HTR-8/SVneo (cell line): ENCODE data around the gene DOCK3.
"Not testable (repeated sequence)": the region's sequence is repeated elsewhere in the genome, so short reads cannot be mapped to it uniquely, and the experiment has no call there.

Experiments
- DNase-seq: peaks from one replicate; pipeline ENCODE4 v3.0.0; 2011; ENCODE audit warnings: low spot score, mixed read lengths; ENCODE audit not compliant: insufficient read length
- FAIRE-seq: peaks from 2 replicates; lab custom pipeline; 2011; peaks lifted over from hg19 to GRCh38; lab: Jason Lieb, UNC

The DOCK3 gene

DNA sequence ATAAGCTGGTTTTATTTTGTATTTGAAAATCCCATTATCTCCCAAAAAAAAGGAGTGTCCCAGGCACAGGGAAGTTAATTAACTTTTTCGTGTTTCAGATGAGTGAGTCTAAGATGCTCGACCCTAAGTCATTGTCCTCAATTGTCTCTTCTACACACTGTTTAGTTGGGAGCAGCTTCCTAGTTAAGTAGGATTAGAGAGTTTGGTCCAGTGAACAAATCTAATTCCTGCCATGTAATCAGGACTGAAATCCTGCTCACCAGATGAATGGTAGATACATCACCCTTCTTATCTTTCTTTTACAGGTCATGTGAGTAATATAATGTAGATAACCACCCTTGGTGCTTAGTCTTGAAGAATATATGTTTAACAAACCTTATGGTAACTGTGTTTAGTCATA, 481.4 kb downstream of the DOCK3 start:
- DNase-seq (no peak), FAIRE-seq (no peak)

DNA sequence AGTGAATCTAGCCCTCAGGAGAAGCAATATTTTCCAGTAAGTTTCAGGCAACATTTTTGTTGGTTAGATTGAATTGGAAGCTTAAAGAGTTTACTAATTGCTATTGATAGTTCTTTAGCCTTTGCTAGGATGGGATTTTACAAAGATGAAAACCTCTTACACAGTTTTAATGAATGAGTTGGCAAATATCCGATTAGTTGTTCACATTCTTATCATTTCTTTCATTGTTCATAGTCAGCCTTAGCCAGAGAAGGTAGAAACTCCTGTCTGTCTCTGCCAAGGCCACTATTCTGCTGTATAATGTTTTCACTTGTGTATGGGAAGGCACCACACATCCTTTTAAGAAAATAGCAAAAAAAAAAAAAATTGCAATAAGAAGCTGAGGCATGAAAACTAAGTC, 488.3 kb downstream of the DOCK3 start:
- FAIRE-seq, result no peak
- no peak for DNase-seq

DNA sequence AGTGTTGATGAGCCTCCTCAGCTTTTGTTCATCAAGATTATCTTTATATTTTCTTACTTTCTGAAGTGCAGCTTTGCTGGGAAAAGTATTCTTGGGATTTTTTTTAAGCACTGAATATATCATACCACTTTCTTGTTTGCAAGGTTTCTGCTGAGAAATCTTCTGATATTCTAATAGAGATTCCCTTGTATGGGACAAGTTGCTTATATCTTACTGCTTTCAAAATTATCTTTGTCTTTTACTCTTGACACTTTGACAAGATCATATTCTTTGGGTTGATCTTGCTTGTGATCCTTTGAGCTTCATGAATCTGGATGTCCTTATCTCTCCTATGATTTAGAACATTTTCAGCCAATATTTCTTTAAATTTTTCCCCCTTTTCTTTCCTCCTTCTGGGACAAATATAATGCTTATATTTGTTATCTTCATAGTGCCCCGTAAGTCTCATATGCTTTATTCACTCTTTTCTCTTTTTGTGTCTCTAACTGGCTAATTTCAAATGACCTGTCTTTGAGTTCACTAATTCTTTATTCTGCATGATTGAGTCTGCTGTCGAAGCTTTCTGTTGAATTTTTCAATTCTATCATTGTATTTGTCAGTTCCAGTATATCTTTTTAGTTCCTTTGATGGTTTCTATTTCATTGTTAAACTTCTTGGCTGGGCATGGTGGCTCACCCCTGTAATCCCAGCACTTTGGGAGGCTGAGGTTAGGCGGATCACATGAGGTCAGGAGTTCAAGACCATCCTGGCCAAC, 499.0 kb downstream of the DOCK3 start:
- FAIRE-seq (no peak), DNase-seq (no peak)

DNA sequence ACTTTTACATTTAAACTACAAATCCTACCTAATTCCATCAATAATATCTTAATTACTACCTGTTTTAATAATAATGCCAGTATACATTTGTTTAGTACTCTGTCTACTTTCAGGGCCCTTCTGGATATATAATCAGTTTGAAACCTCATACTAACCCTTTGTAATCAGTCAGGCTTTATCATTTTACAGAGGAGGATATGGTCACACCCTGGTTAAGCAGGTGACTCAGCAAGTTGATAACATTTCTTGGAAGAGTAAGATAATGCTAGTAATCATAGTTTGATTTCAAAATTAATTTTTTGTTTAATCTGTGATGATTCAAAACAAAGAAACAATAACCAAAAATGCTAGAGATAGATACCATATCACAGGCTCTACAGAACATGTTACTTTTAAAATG, 502.2 kb downstream of the DOCK3 start:
- FAIRE-seq (no peak), DNase-seq (no peak)

DNA sequence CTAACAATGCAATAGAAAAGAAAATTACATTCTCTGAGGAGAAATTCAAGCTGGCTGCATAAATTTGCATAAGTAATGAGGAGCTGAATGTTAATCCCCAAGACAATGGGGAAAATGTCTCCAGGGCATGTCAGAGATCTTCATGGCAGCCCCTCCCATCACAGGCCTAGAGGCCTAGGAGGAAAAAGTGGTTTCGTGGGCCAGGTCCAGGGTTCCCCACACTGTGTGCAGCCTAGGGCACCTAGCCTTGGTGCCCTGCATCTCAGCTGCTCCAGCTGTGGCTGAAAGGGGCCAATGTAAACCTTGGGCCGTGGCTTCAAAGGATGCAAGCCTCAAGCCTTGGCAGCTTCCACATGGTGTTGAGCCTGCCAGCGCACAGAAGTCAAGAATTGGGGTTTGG, 511.7 kb downstream of the DOCK3 start:
- FAIRE-seq, DNase-seq: not testable (repeated sequence)

DNA sequence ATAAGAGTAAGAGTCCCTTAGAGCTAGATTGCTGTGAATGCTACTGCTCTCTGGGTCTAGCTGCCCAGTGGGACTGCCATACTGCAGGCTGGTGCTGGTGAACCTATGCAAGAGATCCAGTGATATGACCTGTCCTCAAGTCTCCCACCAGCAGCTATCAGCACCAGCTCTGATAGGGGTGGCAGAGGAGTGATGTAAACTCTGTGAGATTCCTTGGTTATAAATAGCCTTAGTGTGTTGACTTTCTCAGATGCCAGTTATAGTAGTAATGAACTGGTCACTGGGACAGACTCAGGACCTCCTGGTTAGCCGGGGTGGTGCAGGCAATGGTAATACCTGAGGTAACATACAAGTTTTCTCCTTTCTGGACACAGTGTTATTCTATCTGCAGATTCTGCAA, 515.5 kb downstream of the DOCK3 start:
- no peak for DNase-seq
- no peak for FAIRE-seq

DNA sequence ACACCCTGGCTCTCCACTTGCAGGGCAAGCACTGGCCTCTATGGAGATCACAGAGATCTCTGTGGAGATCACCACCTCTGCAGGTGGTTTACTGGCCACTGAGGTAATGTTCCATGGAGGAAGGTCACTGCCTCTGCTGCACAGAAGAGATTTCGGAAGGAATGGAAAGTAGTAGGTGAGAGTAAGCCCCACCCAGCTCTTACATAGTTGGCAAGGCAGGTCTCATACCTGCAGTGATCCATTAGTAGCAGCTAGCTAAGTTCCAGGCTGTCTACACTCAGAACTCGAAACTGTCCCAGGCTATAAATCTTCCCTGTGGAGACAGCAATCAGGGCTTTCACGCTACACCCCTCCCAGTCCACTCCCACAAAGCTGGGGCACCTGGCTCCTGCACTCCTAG, 516.1 kb downstream of the DOCK3 start:
- DNase-seq (no peak), FAIRE-seq (no peak)

DNA sequence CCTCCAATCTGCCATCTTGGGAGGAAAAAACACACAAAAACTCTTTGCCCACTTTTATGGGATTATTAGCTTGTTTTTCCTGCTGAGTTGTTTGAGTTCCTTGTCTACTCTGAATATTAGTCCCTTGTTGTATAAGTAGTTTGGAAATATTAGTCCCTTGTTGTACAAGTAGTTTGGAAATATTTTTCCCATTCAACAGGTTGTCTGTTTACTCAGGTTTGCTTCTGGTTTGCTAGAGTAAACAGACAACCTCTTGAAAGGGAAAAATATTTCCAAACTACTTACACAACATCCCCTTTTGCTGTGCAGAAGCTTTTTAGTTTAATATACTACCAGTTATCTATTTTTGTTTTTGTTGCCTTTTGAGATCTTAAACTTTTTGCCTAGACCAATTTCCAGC, 517.0 kb downstream of the DOCK3 start:
- DNase-seq (no peak), FAIRE-seq (no peak)

DNA sequence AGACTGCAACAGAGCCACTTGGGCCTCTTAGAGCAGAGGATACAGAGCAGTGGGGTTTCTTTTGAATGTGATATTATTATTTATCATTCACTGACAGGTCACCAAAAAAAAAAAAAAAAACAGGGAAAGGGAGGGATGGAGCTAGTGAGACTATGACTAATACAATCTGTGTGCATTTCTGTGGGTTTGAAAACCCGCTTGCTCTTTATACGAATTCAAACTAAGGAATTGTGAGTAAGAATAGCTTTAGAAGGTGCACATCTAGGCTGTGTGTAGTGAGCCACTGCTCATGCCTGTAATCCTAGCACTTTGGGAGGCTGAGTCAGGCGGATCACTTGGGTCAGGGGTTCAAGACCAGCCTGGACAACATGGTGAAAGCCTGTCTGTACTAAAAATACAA, 523.8 kb downstream of the DOCK3 start:
- DNase-seq (no peak), FAIRE-seq (no peak)

DNA sequence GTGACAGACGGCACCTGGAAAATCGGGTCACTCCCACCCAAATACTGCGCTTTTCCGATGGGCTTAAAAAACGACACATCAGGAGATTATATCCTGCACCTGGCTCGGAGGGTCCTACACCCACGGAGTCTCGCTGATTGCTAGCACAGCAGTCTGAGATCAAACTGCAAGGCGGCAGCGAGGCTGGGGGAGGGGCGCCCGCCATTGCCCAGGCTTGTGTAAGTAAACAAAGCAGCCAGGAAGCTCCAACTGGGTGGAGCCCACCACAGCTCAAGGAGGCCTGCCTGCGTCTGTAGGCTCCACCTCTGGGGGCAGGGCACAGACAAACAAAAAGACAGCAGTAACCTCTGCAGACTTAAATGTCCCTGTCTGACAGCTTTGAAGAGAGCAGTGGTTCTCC, 524.6 kb downstream of the DOCK3 start:
- FAIRE-seq, result not testable (repeated sequence)

DNA sequence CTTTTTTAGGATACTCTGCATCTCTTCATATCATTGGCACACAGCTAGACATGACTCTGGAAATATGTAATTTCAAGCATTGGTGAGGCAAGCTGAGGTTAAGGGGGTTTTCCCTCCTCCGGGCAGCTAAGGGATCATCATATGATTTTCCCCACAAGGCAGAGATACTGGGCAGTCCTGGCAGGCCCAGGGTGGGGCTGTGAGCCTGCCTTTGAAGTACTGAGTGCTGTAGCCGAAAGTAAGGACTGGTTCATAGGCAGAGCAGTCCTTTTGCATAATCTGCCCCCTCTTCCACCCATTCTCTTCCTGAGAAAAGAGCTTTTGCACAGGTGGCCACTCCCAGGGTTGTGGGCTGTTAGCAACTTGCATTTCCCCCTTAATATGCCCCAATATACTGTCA, 541.6 kb downstream of the DOCK3 start:
- DNase-seq (no peak), FAIRE-seq (no peak)

More for the DNA sequence above, 524.6 kb downstream of the DOCK3 start:
- not testable (repeated sequence) for DNase-seq

DNA sequence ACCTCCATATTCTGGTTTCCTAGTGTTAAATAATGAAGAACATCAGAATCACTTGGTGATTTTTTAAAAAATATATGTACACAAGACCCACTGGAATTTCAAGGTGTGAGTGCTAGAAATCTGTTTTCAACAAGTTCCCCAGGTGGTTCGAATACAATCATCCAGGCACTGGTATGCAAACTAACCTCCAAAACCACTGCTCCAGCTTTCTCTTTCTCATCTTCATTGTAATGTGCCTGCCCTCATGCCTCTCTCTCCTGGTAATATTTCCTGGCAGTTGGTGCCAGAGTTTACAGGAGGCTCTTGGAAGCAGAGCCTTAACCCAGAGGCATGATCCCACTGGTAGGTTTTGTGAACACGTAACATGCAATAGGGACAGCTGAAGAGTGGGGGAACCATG, 547.2 kb downstream of the DOCK3 start:
- FAIRE-seq (no peak), DNase-seq (no peak)

DNA sequence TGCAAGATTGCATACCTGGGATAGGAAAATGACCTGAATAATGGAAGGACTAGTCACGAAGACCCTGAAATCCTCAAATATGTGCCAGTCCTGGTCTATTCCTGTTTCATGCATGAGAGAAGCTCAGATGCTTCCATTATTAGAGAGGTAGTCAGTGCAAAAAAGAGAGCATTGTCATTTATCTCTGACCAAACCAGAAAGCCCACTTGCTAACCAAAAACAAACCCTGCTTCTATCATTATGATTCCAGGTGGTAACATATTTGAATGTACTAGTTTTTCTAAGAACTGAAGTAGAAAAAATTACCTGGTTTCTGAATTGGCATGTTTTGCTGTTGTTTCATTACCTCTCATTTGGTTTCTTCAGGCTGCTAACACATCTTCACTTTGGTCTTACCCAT, 549.6 kb downstream of the DOCK3 start:
- FAIRE-seq (no peak), DNase-seq (no peak)

DNA sequence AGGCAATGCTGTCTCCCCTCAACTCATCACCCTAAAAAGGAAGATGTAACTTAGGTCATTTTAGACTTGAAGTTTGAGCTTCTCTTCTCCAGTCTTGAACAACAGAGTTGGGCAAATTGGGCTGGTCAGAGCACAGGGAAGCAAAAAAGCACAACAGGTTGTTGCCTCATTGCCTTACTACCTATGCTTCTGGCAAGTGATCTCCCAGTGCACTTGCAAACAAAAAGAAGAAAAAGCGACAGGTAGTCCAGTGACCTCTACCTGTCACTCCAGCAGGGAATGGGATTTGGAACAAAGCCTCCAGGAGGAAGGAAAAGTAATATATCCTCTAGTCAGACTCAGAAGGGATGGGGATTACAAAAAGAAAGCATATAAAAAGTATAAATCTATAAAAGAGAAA, 550.1 kb downstream of the DOCK3 start:
- peak; percentile 9 for FAIRE-seq
- DNase-seq, result no peak

DNA sequence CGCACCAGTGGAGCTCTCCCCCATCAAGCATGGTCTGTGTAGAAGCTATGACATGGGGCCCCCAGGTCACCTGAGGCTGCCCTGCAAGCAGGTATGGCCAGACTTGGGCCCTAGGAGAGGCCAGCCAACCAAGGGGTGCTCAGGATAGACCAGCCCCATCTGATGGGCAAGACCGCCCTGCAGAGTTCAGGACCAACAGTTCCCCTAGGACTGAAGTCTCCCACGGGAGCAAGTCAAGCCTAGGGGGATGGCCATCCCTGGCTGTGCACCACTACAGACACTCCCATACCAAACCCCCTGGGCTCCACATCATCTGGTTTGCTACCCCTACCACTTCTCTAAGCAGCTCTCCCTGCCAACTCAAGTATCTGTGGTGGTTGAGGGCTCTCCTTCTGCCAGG, 568.2 kb downstream of the DOCK3 start:
- DNase-seq (no peak), FAIRE-seq (no peak)

DNA sequence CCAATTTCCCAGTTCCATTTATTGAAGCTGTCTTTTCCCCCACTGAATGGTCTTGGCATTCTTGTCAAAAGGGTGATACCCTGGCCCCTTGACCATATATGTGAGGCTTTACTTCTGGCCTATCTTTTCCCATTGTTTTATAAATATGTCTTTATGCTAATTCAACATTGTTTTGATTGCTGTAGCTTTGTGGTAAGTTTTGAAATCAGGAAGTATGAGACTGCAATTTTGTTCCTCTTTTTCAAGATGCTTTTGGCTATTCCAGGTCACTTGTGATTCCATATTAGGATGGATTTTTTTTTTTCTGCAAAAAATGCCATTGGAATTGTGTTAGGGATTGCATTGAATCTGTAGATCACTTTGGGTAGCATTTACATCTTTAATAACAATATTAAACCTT, 569.2 kb downstream of the DOCK3 start:
- FAIRE-seq, result no peak
- no peak for DNase-seq

DNA sequence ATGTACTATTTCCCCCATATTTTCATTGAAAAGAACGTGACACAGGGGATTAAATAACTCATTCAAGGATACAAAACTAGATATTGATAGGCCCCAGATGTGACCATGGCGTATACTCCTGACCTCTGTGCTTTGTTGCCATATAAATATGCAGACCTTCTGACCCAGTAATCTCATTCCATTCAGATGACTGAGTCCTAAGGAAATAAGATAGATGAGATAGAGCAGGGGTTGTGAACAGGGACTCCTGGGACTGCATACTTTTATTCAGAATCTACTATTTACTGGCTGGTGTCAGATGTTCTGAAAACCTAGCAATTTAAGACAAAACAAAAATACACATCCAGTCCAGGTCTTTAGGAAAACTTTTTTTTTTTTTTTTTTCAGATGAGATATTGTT, 571.1 kb downstream of the DOCK3 start:
- no peak for FAIRE-seq
- DNase-seq, result no peak

DNA sequence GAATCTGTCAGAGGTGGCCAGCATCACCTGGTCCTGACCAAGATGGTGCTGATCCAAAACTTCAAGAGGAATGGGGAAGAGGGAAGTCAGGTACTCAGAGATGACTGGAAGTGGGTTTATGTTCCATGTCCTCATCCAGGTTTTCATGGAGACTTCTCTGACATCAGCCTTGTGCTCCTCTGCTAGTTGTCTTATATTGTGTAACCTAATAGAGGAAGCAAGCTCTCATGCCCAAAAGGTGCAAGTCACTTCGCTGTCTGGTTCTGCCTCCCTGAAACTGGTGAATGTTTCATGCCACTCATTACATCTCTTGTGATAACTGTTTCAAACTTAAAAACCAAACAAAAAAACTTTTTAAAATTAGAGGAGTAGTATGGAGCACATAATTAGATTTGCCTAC, 583.1 kb downstream of the DOCK3 start:
- FAIRE-seq (no peak), DNase-seq (no peak)

DNA sequence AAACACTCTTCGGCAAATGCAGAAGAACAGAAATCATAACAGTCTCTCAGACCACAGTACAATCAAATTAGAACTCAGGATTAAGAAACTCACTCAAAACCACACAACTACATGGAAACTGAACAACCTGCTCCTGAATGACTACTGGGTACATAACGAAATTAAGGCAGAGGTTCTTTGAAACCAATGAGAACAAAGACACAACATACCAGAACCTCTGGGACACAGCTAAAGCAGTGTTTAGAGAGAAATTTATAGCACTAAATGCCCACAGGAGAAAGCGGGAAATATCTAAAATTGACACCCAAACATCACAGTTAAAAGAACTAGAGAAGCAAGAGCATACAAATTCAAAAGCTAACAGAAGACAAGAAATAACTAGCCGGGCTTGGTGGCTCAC, 589.4 kb downstream of the DOCK3 start:
- DNase-seq, FAIRE-seq: not testable (repeated sequence)

DNA sequence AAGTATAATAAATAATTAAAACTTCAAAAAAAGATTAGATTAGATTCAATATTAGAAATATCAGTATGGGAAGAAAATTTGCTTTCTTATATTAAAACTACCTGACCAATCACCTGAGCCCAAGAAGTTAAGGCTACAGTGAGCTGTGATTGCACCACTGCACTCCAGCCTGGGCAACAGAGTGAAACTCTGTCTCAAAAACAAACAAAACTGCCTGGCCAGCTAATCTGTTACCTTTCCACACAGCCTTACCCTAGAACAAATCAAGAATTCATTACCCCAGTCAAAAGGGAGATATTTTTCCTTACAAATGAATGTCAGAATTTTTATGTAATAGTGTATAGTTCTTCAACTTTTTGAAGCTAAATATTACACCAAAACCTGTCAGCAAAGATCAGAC, 593.4 kb downstream of the DOCK3 start:
- DNase-seq (no peak), FAIRE-seq (no peak)

DNA sequence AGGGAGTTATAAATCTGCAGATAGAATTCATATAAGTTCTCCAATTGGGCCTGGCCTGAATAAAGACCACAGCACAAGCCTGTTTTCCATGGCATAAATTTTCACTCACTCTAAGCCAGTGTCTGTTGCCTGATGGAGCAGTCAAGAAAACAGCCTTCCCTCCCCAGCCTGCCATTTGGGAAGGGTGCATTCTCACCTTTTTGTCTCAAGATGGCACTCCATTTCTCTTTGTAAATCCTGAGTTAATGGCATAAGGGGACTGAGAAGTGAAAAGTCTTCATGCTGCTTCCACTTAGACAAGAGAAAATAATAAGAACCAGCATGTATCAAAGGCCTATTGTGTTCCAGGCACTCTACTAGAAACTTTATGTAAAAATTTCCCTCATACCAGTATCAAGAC, 594.7 kb downstream of the DOCK3 start:
- no peak for DNase-seq
- no peak for FAIRE-seq

DNA sequence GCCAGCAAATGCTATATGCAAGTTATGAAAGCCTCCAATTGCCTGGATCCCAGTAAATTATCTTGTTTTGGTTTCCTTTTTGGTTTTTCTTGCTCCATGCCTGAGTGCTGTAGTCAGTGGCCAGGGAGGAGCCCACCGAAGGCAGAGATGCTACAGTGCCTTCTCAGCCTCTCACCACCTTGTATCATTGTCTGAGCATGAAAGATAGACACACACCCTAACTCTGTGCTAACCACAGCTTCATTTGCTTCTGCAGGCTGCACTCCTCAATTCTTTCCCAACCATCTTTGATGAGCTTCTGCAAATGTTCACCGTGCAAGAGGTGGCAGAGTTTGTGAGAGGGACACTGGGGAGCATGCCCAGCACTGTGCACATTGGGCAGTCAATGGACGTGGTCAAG, 595.8 kb downstream of the DOCK3 start:
- DNase-seq, result no peak
- no peak for FAIRE-seq

DNA sequence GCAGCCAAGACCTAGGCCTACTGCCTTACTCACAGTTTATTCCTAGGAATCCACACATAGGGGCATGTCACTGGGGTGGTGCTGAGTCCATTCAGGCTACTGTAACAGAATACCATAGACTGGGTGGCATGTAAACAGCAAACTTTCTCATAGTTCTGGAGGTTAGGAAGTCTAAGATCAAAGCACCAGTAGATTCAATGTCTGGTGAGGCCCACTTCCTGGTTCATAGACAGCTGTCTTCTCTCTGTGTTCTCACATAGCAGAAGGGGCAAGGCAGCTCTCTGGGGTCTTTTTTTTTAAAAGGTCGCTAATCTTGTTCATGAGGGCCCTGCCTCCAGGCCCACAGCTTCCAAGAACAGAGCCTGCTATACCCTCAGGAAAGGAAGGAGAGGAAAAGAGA, 596.4 kb downstream of the DOCK3 start:
- DNase-seq (no peak), FAIRE-seq (no peak)
